HG02623 (cell line): ENCODE results near the gene PTGES3.
"Not testable (repeated sequence)": the region's sequence is repeated elsewhere in the genome, so short reads cannot be mapped to it uniquely, and the experiment has no call there.

Experiments used
- ATAC-seq: cut with Tn5 transposase; IDR thresholded peaks from one replicate; pipeline ENCODE4 v1.9.1; 2021; ENCODE audit warnings: moderate library complexity; ENCODE audit not compliant: unreplicated experiment

PTGES3 gene

DNA sequence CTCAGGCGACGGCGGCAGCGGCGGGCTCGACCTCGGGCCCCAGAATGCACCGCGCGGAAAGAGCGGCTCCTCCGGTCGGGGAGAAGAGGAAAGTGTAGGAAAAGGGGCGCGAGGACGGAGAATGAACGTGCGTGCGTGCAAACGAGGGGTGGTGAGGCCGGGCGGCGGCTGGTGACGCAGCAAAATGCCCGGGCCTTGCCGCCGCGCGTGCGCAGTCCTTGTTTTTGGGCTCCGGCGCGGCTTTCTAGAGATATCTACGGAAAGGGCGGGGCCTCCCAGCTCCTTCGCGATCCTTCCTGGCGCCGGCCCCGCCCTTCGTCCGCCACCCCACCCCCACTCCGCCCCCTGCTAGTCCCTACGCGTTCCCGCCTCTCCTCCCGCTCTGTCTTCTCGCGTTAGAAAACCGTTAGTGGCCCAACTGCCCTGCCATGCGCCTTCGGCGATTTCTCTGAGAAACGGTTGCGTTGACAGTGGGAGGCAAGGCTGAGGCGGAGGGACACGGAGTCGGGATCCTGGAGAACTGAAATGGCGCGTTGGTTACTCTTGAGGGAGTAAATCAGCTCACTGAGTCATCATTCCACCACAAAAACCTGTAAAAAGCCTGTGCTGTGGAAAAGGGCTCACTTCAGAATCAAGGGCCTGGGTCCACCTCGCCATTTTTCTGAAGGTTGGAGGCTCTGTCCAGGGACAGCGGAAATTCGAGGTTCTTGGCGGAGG, at the start of gene PTGES3:
TSS of gene PTGES3 (minus strand) at position 156 of the 717 bp plus-strand sequence. CDS start 285 bp downstream, outside the sequence.
- peak; percentile 57 for ATAC-seq

GRCh38 chr12:56728139-56728861, 40.2 kb upstream of the PTGES3 start:
- ATAC-seq, result no peak

GRCh38 chr12:56726196-56726675, 38.2 kb upstream of the PTGES3 start:
- ATAC-seq, result not testable (repeated sequence)

- no peak for ATAC-seq
Observed at GRCh38 chr12:56725723-56726102, 37.6 kb upstream of the PTGES3 start.

- peak; percentile 95 for ATAC-seq
Observed at GRCh38 chr12:56724972-56725722, 37.1 kb upstream of the PTGES3 start, which contains the start of gene NACA. Gene NACA, minus strand, starts transcription at chr12:56725299. Its CDS starts 778 bp downstream, at chr12:56724521.

GRCh38 chr12:56724701-56724971, 36.6 kb upstream of the PTGES3 start:
- ATAC-seq, result no peak

DNA sequence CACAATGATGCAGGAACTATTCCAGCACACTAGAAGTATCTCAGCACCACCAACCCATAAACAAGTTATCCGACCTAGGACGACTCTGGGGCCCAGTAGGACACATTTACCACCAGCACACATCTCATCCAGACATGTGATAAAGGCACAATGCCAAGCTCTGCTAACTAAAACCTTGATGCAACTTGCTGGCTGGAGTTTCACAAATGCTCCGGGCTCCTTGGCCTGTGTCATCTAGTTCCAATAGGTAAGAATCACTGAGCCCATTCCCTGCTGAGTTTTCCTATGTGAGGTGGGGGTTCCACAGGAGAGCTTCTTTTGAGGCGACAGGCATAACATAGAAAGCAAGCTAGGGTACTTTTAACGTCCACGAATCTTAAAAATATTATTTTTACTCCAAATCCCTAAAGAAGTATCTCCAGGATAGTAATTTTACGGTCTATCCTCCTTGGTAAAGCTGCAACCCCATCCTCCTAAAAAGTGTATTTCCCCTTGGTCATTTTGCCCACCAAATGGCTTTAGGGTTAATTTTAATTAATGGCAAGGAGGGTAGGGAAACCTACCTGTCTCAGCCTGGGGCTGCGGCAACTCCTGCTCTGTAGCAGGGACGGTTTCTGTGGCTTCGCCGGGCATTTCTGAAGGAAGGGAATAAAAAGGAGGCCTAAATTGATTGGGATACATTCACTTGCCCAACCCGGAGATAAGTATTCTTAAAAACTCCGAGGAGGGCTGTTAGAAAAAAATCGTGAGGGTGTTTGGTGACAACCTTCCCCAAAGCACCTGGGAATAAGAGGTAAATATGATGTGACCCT, 36.0 kb upstream of the PTGES3 start:
- ATAC-seq, result no peak

GRCh38 chr12:56723352-56723751, 35.3 kb upstream of the PTGES3 start:
- ATAC-seq, result no peak

DNA sequence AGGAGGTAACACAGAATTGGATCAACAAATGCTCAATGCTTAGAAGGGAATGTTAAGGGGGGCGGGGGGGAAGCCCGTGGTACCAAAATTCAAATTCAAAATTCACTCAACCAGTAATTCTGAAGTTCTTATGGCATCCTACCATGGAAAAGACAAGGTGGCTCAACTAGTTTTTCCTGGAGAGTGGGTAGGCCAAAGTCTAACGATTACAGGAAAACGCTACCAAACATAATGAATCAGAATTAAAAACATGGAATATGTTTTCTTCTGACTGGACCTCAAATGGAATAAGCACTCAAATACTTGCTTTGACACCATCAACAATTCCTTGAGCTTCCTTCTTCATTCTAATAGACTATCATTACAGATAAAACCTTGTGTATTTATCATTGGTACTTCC, 34.7 kb upstream of the PTGES3 start:
- ATAC-seq, result no peak

DNA sequence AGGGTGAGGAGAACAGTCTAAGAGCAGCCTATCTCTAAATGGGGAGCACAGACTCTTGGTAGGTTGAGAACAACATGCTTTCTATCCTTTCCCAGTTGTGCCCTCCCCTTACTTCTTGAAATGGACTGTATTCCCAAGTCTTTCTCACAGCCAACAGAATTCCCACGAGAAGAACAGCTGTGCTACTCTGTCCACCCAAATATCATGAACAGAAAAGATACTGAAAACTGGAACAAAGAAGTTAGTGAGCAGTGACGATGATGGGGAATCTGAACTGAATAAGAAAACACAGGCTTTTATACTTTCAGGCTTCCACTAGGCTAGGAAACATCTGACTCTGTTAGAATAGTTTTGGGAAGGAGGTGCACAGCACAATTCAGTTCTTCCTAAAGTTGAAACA, 33.6 kb upstream of the PTGES3 start:
- no peak for ATAC-seq

DNA sequence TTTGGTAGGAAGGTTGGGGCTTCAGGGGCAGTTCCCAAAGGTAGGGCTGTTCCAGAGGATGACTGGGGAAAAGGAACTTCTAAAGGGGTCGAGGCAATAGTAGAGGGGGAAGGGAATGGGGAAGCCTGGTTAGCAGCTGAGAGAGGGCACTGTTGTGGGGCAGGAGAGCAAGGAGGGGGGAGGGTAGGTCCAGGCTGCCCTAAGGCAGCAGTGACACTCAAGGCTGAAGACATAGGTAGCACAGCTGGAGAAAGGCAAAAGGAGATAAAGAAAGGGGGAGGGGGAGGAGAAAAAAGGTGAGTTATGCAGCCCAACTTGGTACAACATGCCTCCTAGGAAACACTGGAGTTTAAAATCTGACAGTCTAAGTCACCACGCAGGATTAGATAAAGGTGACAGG, 33.1 kb upstream of the PTGES3 start:
- ATAC-seq, result no peak

DNA sequence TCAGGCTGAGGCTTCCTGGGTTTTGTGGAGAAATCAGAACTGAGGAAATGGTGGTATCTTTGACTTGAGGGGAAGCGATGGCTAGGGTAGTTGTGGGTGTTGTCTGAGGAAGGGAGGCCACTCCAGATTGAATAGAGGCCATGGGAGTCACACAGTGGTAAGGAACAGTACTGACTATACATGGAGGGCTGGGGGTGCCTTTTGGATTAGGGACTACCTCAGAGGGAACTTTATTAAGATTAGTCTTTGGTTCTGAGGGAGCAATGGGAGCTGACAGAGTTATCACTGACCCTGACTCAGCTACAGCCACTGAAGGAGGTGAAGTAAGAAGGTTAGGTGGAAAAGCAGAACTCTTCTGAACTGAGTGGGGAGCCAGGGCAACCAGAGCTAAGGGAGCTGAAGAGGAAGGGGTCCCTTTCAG, 32.7 kb upstream of the PTGES3 start:
- no peak for ATAC-seq

- ATAC-seq, result no peak
Observed at GRCh38 chr12:56719056-56719455, 31.0 kb upstream of the PTGES3 start.

DNA sequence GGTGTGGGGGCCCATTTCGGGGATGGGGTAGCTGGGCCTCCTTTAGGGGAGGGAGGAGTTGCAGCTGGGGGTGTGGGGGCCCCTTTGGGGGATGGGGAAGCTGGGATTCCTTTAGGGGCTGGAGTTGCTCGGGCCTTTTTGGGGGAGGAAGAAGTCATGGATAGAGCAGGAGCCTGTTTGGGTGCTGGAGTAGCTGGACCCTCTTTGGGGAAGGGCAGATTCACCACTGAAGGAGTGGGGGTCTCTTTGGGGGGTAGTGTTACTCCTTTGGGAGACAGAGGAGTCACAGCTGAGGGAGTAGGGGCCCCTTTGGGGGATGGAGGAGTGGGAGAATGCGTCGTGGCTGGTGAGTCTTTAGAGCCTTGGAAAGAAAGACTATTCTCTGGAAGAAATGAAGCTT, 30.6 kb upstream of the PTGES3 start:
- ATAC-seq, result no peak

DNA sequence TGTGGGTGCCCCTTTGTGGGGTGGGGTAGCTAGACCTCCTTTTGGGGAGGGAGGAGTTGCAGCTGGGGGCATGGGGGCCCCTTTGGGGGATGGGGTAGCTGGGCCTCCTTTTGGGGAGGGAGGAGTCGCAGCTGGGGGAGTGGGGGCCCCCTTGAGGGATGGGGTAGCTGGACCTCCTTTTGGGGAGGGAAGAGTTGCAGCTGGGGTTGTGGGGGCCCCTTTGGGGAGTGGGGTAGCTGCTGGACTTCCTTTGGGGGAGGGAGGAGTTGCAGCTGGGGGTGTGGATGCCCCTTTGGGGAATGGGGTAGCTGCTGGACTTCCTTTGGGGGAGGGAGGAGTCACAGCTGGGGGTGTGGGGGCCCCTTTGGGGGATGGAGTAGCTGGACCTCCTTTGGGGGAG, 30.1 kb upstream of the PTGES3 start:
- ATAC-seq, result no peak

DNA sequence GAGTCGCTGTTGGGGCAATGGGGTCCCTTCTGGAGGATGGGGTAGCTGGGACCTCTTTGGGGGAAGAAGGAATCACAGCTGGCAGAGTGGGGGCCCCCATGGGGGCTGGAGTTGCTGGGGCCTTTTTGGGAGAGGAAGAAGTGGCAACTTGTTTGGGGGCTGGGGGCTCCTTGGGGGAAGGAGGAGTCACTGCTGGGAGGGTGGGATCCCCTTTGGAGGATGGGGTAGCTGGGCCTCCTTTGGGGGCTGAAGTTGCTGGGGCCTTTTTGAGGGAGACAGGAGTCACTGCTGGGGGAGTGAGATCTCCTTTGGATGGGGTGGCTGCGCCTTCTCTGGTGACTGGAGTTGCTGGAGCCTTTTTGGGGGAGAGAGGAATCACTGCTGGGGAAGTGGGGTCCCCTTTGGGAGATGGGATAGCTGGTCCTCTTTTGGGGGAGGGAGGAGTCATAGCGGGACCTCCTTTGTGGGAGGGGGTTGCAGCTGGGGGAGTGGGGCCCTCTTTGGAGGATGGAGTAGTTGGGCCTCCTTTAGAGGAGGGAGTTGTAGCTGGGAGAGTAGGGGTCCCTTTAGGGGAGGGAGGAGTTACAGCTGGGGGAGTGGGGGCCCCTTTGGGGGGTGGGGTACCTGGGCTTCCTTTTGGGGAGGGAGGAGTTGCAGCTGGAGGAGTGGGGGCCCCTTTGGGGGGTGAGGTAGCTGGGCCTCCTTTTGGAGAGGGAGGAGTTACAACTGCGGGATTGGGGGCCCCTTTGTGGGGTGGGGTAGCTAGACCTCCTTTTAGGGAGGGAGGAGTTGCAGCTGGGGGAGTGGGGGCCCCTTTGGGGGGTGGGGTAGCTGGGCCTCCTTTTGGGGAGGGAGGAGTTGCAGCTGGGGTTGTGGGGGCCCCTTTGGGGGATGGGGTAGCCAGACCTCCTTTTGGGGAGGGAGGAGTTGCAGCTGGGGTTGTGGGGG, 29.1 kb upstream of the PTGES3 start:
- no peak for ATAC-seq

- no peak for ATAC-seq
Observed at GRCh38 chr12:56716458-56716857, 28.4 kb upstream of the PTGES3 start.

DNA sequence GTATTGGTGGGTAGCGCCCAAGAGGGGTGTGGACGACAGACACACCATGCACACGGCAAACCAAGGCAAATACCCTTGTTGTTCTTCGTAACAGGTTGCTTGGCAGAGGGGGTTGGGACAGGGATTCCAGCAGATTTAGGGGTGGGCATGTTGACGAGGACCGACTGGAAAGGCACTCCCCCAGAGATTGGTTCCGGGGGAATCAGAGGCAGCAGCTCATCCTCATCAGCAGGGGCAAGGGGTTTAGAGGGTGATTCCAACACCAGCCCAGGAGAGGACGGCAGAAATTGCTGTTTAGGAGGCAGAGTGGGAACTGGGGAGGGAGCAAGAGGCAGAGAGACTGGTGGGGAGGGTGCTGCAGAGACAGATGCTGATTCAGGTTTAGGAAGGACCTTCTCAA, 27.7 kb upstream of the PTGES3 start:
- ATAC-seq, result no peak

GRCh38 chr12:56714431-56714929, 26.4 kb upstream of the PTGES3 start:
- ATAC-seq, result no peak

DNA sequence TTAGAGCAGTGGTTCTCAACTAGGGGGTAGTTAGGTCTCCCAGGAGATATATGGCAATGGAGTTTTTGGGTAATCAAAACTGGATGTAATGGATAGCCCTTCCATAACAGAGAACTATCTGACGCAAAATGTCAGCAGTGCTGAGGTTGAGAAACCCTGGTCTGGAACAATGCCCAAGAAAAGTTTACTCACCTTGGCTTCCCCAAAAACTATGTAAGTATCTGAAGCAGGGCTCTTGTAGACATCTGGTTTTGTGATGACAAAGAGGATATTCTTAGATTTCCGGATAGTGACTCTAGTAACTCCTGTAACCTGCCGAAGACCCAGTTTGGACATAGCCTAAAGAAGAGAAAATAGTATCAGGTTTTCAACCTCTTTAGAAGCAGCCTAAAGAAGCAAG, 25.3 kb upstream of the PTGES3 start:
- no peak for ATAC-seq
